SU-DHL-6 (cell line): ENCODE results near the gene OR2H1.

Experiments used
- CTCF ChIP-seq: fragments of 200-600 bp; sonication (generic); IDR thresholded peaks from one replicate; pipeline ENCODE4 v1.5.1; 2017; ENCODE audit warnings: antibody characterized with exemption, mild to moderate bottlenecking, low read length, moderate library complexity; ENCODE audit not compliant: insufficient read depth, poor library complexity, severe bottlenecking
- EZH2phosphoT487 ChIP-seq: fragments of 200-600 bp; sonication (generic), shearing (Covaris generic); conservative IDR thresholded peaks from 2 replicates; pipeline ENCODE4 v1.6.1; 2018; ENCODE audit warnings: mild to moderate bottlenecking, antibody characterized with exemption, low read length, moderate library complexity, mixed read lengths

- no peak for TF ChIP-seq CTCF
- no peak for TF ChIP-seq EZH2phosphoT487
These were observed 5.1 kb downstream of the OR2H1 start for GRCh38 chr6:29462022-29462421.
